OCI-LY7 (cell line): Measurements from ENCODE around the gene PLXNB2. TPM values are rescaled to one million over a fixed set of nuclear protein-coding genes. Genes with fewer than 3 reads are reported as not detected.
A peak's percentile ranks its signal among the peaks of the same experiment; 100 is the strongest.

Source experiments
- BruUV-seq: library from RNA; stranded (reverse); fragments of 400-500 nt; replicated peaks from 2 replicates; lab custom pipeline; 2021; lab: Mats Ljungman, UMichigan
- CTCF ChIA-PET: fragments of 300-600 bp; sonication (Branson Sonifier 250); formaldehyde crosslinking; loops from one replicate; lab custom pipeline; 2022; ENCODE audit warnings: antibody characterized with exemption; ENCODE audit not compliant: unreplicated experiment; lab: Charles Lee
- POLR2A ChIA-PET: fragments of 300-600 bp; sonication (Branson Sonifier 250); formaldehyde crosslinking; loops from one replicate; lab custom pipeline; 2022; ENCODE audit warnings: antibody characterized with exemption; lab: Charles Lee
- DNase-seq: peaks from one replicate; pipeline ENCODE4 v3.0.0-alpha.2; 2015; ENCODE audit warnings: low spot score
- H2AFZ ChIP-seq: fragments of 200-600 bp; sonication (generic), shearing (Covaris generic); 2 replicates; pipeline ENCODE4 v1.6.1; 2014; ENCODE audit warnings: mild to moderate bottlenecking, antibody characterized with exemption, low read length, moderate library complexity
- H3K27ac ChIP-seq: fragments of 200-600 bp; sonication (generic); 2 replicates; pipeline ENCODE4 v1.5.1; 2014; ENCODE audit warnings: mixed run types, low read depth, mild to moderate bottlenecking, moderate library complexity, low read length, inconsistent platforms; ENCODE audit not compliant: poor library complexity, severe bottlenecking
- H3K36me3 ChIP-seq: fragments of 200-600 bp; sonication (generic); 2 replicates; pipeline ENCODE4 v1.6.1; 2014; ENCODE audit warnings: mild to moderate bottlenecking, antibody characterized with exemption, low read length, moderate library complexity, mixed read lengths; ENCODE audit not compliant: insufficient read depth
- H3K4me1 ChIP-seq: fragments of 200-600 bp; sonication (generic); 2 replicates; pipeline ENCODE4 v1.5.1; 2014; ENCODE audit warnings: mild to moderate bottlenecking, low read length; ENCODE audit not compliant: insufficient read depth, poor library complexity, severe bottlenecking
- H3K4me2 ChIP-seq: fragments of 200-600 bp; sonication (generic); 2 replicates; pipeline ENCODE4 v1.6.1; 2014; ENCODE audit warnings: mild to moderate bottlenecking, low read length
- H3K4me3 ChIP-seq: fragments of 200-600 bp; sonication (generic); 2 replicates; pipeline ENCODE4 v1.5.1; 2014; ENCODE audit warnings: mild to moderate bottlenecking, low read depth, low read length; ENCODE audit not compliant: poor library complexity, severe bottlenecking
- H3K79me2 ChIP-seq: fragments of 200-600 bp; sonication (generic); 2 replicates; pipeline ENCODE4 v1.6.1; 2016; ENCODE audit warnings: low read depth, mild to moderate bottlenecking, low read length, moderate library complexity, mixed read lengths; ENCODE audit not compliant: insufficient read depth
- H3K9me2 ChIP-seq: fragments of 200-600 bp; sonication (generic); 2 replicates; pipeline ENCODE4 v1.6.1; 2016; ENCODE audit warnings: mild to moderate bottlenecking, low read length, mixed read lengths; ENCODE audit not compliant: insufficient read depth
- H3K9me3 ChIP-seq: fragments of 200-600 bp; sonication (generic); 2 replicates; pipeline ENCODE4 v1.6.1; 2014; ENCODE audit warnings: mild to moderate bottlenecking, mixed run types, low read length, mixed read lengths
- H4K20me1 ChIP-seq: fragments of 200-600 bp; sonication (generic); 2 replicates; pipeline ENCODE4 v1.6.1; 2014; ENCODE audit warnings: mild to moderate bottlenecking, antibody characterized with exemption, low read length, moderate library complexity, mixed read lengths; ENCODE audit not compliant: insufficient read depth
- CTCF ChIP-seq: fragments of 200-600 bp; sonication (generic); conservative IDR thresholded peaks from 2 replicates; pipeline ENCODE4 v1.5.1; 2014; ENCODE audit warnings: mild to moderate bottlenecking, antibody characterized with exemption, low read length, moderate library complexity, mixed read lengths
- EZH2phosphoT487 ChIP-seq: fragments of 200-600 bp; sonication (generic); IDR thresholded peaks from 2 replicates; pipeline ENCODE4 v1.6.1; 2018; ENCODE audit warnings: low read depth, borderline replicate concordance, mild to moderate bottlenecking, mixed run types, antibody characterized with exemption, low read length, moderate library complexity, mixed read lengths
- intact Hi-C: fragments of 100-400 bp; cut with micrococcal nuclease; formaldehyde crosslinking; loops from one replicate; pipeline ENCODE4 v1.10.0; 2022; ENCODE audit not compliant: unreplicated experiment
- total RNA-seq, 2 experiments: library from RNA; depleted of rRNA in 1 of 2; stranded (reverse); fragments of >200 nt in 1 of 2; shearing (Covaris generic) in 1 of 2; gene quantifications; 2 replicates each; pipeline ENCODE4 v1.2.3, GENCODE V29; 2014 to 2022

Gene PLXNB2
- total RNA-seq, 2 experiments from 2014 or later, result 10.7 to 39.2 TPM

- H3K27ac ChIP-seq, result peak within 1 kb of the TSS; percentile 63
These were observed 45.6 kb downstream of the PLXNB2 start, which contains the start of gene MAPK12 for GRCh38 chr22:50261615-50262459. Gene MAPK12, minus strand, starts transcription at chr22:50261683. Its CDS starts 174 bp downstream, at chr22:50261509.

GRCh38 chr22:50260801-50261614 is 46.4 kb downstream of the PLXNB2 start:
- no peak for TF ChIP-seq CTCF
- no peak for TF ChIP-seq EZH2phosphoT487
- H4K20me1 ChIP-seq, result no peaks in the 10 kb centered on the region
- intact Hi-C loops, result no loop called here
- H2AFZ ChIP-seq, result no peak overlapping the region
- no TSS peak for BruUV-seq
- ChIA-PET POLR2A (interaction anchor here (0.6 to 0.9 kb wide), 2 partner anchors 10 to 70 kb away, joined by 5 to 6 read pairs; partner anchors contain the start of gene HDAC10), CTCF (no interaction called here)
- peak; percentile 68 for DNase-seq
- peaks cover 15% of the 10 kb centered on the region for H3K79me2 ChIP-seq
- peaks cover 25% of the 10 kb centered on the region for H3K4me1 ChIP-seq
- H3K27ac ChIP-seq, result peak overlapping the region; percentile 48
- H3K4me2 ChIP-seq, result peak overlapping the region; percentile 83
- no peaks in the 10 kb centered on the region for H3K9me2 ChIP-seq
- peaks cover 22% of the 10 kb centered on the region; the same call in 1 of the 2 replicates for H3K36me3 ChIP-seq
- H3K9me3 ChIP-seq, result no peaks in the 10 kb centered on the region
- H3K4me3 ChIP-seq, result peak overlapping the region; percentile 83

More at GRCh38 chr22:50261615-50262459, 45.6 kb downstream of the PLXNB2 start, which contains the start of gene MAPK12:
- peak within 1 kb of the TSS; percentile 83 for H3K4me2 ChIP-seq
- no peaks in the 10 kb centered on the region for H4K20me1 ChIP-seq
- peak; percentile 83 for DNase-seq
- peak within 1 kb of the TSS; percentile 83 for H3K4me3 ChIP-seq
- intact Hi-C loops, result no loop called here
- ChIA-PET POLR2A (interaction anchor here (0.6 to 0.9 kb wide), 2 partner anchors 11 to 71 kb away, joined by 5 to 6 read pairs; partner anchors contain the start of gene HDAC10), CTCF (interaction anchor here (0.6 kb wide), 1 partner anchor 15 kb away, joined by 6 read pairs; no protein-coding TSS in a partner anchor)
- H3K9me3 ChIP-seq, result no peaks in the 10 kb centered on the region
- no peak for TF ChIP-seq EZH2phosphoT487
- peaks cover 25% of the 10 kb centered on the region for H3K4me1 ChIP-seq
- no peaks in the 10 kb centered on the region for H3K9me2 ChIP-seq
- 0 out of 2 replicates have a peak within 1 kb of the TSS, but pooled peaks have one; percentile 55 for H2AFZ ChIP-seq
- H3K36me3 ChIP-seq, result peaks cover 13% of the 10 kb centered on the region; the same call in 1 of the 2 replicates
- no TSS peak for BruUV-seq
- peaks cover 15% of the 10 kb centered on the region for H3K79me2 ChIP-seq

- TF ChIP-seq CTCF (no peak), EZH2phosphoT487 (no peak)
- peaks cover 27% of the 10 kb centered on the region; the same call in 1 of the 2 replicates for H3K36me3 ChIP-seq
- no TSS peak for BruUV-seq
- H3K9me2 ChIP-seq, result no peaks in the 10 kb centered on the region
- H3K4me2 ChIP-seq, result peak overlapping the region; percentile 83
- H4K20me1 ChIP-seq, result no peaks in the 10 kb centered on the region
- H3K79me2 ChIP-seq, result peaks cover 15% of the 10 kb centered on the region
- H3K27ac ChIP-seq, result peak overlapping the region; percentile 48
- intact Hi-C loops, result no loop called here
- no peaks in the 10 kb centered on the region for H3K9me3 ChIP-seq
- CTCF ChIA-PET, result interaction anchor here (0.5 kb wide), 1 partner anchor 247 kb away, joined by 3 read pairs; the partner anchor contains the start of genes LMF2 and NCAPH2
- POLR2A ChIA-PET, result interaction anchor here (0.6 kb wide), 1 partner anchor 10 kb away, joined by 3 read pairs; no protein-coding TSS in a partner anchor
- peaks cover 25% of the 10 kb centered on the region for H3K4me1 ChIP-seq
- no peak for DNase-seq
- H2AFZ ChIP-seq, result no peak overlapping the region
- peak overlapping the region; percentile 83 for H3K4me3 ChIP-seq
These were observed 47.0 kb downstream of the PLXNB2 start for GRCh38 chr22:50260434-50260800.
